ENCODE results near the gene TLE4. TPM values are rescaled to one million over a fixed set of nuclear protein-coding genes. Genes with fewer than 3 reads are reported as not detected.
"Not testable (repeated sequence)": the region's sequence is repeated elsewhere in the genome, so short reads cannot be mapped to it uniquely, and the experiment has no call there.

Gene TLE4
- total RNA-seq (100 to 1,000 TPM; 101 to 110 TPM), polyA plus RNA-seq (10 to 100 TPM; 25.3 to 37.8 (median 35.6) TPM), total RNA-seq (38.6 to 136 (median 109) reads per million in 6 experiments)

DNA sequence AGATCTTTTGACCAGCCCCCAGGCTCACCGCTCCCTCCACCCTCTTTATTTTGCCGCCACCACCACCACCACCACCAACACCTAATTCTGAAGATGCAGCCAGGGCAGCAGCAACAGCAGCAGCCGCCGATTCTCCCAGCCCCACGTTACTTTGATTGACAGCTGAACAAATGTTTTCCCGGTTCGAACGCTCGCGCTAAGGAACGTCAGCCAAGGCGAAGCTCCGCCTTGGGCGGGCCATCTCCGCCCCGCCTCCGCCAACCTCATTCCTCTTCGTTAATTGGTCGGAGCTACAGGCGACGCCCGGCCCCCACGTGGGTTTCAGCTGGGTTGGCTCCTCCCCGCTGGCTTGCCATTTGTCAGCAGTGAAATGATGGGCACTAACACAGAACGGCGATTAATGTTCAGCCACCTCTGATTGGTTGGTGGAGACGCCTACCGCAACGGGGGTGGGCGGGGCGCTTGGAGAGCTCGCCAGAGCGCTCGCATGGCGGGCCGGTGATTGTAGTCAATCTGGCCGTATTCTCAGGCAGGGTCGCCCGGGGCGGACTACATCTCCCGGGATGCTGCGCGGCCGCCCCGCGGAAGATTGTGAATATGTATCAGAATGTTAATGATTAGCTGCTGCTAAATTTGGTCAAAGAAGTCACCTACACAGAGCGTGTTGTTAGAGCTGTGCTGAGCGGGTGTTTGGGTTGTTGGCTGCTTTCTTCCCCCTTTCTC is at the start of gene TLE4:
TSS of gene TLE4 (plus strand) at position 657 of the 723 bp plus-strand sequence. CDS start 826 bp downstream, outside the sequence.
- H3K9me3 Mint-ChIP-seq = no peaks in the 10 kb centered on the region

DNA sequence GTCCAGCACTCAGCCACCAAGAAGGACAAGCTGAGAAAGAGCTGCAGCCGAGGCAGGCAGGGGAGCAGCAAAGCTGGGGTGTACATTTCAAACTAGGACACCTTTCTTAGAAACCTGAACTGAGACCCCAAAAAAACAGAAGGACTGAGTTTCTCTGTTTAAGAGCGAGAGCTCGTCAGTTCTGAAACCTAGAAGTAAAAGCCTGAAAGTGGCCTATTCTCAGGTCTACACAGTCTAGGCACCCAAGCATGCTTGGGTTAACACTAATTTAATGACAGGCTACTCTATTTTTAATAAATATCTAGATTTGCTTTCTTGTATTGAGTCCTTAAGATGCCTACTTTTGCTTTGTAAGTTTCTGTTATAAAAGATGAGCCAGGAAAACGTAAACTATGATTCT is 49.0 kb upstream of the TLE4 start:
- Mint-ChIP-seq H3K27me3 (no peaks in the 10 kb centered on the region), H3K4me3 (no peak overlapping the region), H3K27ac (no peak overlapping the region), H3K36me3 (peaks cover 0 to 12% (median 5%) of the 10 kb centered on the region in 3 donors), H3K4me1 (no peaks in the 10 kb centered on the region), H3K9me3 (peaks cover 0 to 12% (median 0%) of the 10 kb centered on the region in 9 donors)
- POLR2A ChIA-PET = no interaction called here
- DNase-seq (no peak), ATAC-seq (no peak)

More for the DNA sequence above, at the start of gene TLE4:
- Mint-ChIP-seq H3K27ac (peak within 1 kb of the TSS in 7 of 10 donors; percentile 49 to 98 (median 91)), H3K27me3 (peaks cover 0 to 3% (median 0%) of the 10 kb centered on the region in 5 donors), H3K4me3 (peak within 1 kb of the TSS in 8 of 10 donors; percentile 28 to 93 (median 86)), H3K4me1 (peaks cover 20 to 37% (median 29%) of the 10 kb centered on the region in 4 donors), H3K36me3 (peaks cover 0 to 19% (median 0%) of the 10 kb centered on the region in 3 donors)
- peak; percentile 96 to 100 (median 100) for DNase-seq
- POLR2A ChIA-PET = interaction anchor here (0.5 to 2.6 kb wide), 28 partner anchors 10 to 1442 kb away, joined by 3 to 75 read pairs (median 4); no protein-coding TSS in a partner anchor
- peak; percentile 80 to 84 for ATAC-seq

DNA sequence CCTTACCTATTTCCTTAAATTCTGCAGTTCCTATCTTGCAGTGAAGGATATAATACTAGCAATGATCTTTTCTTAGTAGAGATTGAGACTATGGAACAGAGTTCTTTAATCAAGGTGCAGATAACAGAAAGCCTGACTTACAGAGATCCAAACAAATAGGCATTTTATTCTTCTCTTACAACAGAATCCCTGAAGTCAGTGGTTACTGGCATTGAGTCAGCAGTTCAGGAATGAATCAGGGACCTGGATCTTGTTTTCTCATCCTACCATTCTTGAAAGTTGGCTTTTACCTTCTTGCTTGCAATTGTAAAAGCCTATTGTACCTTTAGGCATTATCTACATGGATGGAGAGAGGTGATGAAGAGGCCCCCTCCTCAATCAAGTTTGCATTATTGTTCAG is 47.5 kb upstream of the TLE4 start:
- H3K4me1 Mint-ChIP-seq = no peaks in the 10 kb centered on the region
- POLR2A ChIA-PET = no interaction called here
- no peak for DNase-seq

DNA sequence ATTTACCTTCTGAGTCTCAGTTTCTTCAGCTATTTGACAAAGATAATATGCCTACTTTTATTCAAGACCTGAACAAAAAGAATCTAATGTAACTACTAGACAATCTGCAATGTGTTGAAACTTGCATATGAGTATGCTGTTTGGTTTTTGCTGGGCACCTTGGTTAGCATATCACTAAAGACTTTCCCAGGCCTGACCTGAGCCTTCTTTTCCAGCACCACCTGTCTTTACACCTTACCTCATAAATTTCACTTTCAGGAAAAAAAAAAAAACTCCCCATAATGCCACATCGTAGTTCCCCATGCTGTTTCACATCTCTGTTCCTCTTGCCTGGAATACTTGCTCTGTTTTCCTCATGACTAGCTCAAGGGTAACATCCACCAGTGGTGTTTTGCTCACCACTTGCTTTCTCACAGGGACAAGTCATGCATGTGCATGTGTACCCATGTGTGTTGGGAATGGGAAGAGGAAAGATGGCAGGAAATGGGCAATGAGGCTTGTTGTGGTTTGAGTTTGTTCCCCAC is 45.6 kb upstream of the TLE4 start:
- no peak overlapping the region for H3K27ac Mint-ChIP-seq
- no peaks in the 10 kb centered on the region for H3K27me3 Mint-ChIP-seq
- DNase-seq = no peak
- no peaks in the 10 kb centered on the region for H3K4me1 Mint-ChIP-seq
- no peak for ATAC-seq
- peaks cover 0 to 12% (median 5%) of the 10 kb centered on the region in 3 donors for H3K36me3 Mint-ChIP-seq
- H3K9me3 Mint-ChIP-seq = peaks cover 0 to 12% (median 0%) of the 10 kb centered on the region in 9 donors
- no peak overlapping the region for H3K4me3 Mint-ChIP-seq
- POLR2A ChIA-PET = no interaction called here

More for the DNA sequence above, 47.5 kb upstream of the TLE4 start:
- no peak overlapping the region for H3K27ac Mint-ChIP-seq
- no peaks in the 10 kb centered on the region for H3K27me3 Mint-ChIP-seq
- H3K36me3 Mint-ChIP-seq = peaks cover 0 to 12% (median 5%) of the 10 kb centered on the region in 3 donors
- no peak for ATAC-seq
- peaks cover 0 to 12% (median 0%) of the 10 kb centered on the region in 9 donors for H3K9me3 Mint-ChIP-seq
- H3K4me3 Mint-ChIP-seq = no peak overlapping the region

DNA sequence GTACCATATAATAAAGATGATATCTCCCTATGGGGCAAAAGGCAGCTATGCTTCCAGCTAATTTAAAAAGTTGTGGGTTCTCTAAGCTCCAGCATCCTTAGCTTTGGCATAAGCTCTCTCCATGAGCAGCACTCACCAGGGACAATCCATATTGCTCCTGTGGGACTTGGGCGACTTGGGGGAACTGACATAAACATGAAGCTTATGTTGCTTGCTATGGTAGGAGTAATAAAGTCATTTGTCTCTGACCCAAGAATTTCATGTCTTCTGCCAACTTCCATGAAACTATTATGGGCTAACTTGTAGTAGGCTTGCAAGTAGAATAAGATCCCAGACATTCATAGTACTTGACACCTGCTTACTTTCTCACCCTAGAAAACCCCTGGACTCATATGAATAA is 36.2 kb upstream of the TLE4 start:
- H3K4me1 Mint-ChIP-seq = no peaks in the 10 kb centered on the region
- POLR2A ChIA-PET = no interaction called here
- H3K27me3 Mint-ChIP-seq = peaks cover 0 to 3% (median 1%) of the 10 kb centered on the region in 5 donors
- DNase-seq (no peak), ATAC-seq (no peak)
- peaks cover 0 to 23% (median 6%) of the 10 kb centered on the region in 9 donors for H3K9me3 Mint-ChIP-seq
- peaks cover 0 to 20% (median 7%) of the 10 kb centered on the region in 3 donors for H3K36me3 Mint-ChIP-seq
- H3K27ac Mint-ChIP-seq = no peak overlapping the region
- no peak overlapping the region for H3K4me3 Mint-ChIP-seq

DNA sequence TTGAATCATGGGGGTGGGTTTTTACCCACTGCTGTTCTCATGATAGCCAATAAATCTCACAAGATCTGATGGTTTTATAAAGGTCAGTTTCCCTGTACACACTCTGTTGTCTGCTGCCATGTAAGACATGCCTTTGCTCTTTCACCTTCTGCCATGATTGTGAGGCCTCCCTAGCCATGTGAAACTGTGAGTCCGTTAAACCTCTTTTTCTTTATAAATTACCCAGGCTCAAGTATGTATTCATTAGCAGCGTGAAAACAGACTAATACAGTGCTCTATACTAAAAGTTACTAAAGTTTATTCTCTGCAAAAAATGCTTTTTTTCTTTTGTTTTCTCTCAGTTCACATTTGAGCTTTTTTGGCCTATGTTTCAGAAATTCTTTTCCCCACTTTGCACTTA is 33.9 kb upstream of the TLE4 start:
- H3K4me3 Mint-ChIP-seq = no peak overlapping the region
- peaks cover 1 to 4% (median 2%) of the 10 kb centered on the region in 4 donors for H3K4me1 Mint-ChIP-seq
- ATAC-seq (no peak), DNase-seq (no peak)
- POLR2A ChIA-PET = no interaction called here
- peaks cover 0 to 20% (median 7%) of the 10 kb centered on the region in 3 donors for H3K36me3 Mint-ChIP-seq
- peaks cover 0 to 2% (median 0%) of the 10 kb centered on the region in 5 donors for H3K27me3 Mint-ChIP-seq
- H3K27ac Mint-ChIP-seq = no peak overlapping the region
- peaks cover 0 to 23% (median 6%) of the 10 kb centered on the region in 9 donors for H3K9me3 Mint-ChIP-seq

DNA sequence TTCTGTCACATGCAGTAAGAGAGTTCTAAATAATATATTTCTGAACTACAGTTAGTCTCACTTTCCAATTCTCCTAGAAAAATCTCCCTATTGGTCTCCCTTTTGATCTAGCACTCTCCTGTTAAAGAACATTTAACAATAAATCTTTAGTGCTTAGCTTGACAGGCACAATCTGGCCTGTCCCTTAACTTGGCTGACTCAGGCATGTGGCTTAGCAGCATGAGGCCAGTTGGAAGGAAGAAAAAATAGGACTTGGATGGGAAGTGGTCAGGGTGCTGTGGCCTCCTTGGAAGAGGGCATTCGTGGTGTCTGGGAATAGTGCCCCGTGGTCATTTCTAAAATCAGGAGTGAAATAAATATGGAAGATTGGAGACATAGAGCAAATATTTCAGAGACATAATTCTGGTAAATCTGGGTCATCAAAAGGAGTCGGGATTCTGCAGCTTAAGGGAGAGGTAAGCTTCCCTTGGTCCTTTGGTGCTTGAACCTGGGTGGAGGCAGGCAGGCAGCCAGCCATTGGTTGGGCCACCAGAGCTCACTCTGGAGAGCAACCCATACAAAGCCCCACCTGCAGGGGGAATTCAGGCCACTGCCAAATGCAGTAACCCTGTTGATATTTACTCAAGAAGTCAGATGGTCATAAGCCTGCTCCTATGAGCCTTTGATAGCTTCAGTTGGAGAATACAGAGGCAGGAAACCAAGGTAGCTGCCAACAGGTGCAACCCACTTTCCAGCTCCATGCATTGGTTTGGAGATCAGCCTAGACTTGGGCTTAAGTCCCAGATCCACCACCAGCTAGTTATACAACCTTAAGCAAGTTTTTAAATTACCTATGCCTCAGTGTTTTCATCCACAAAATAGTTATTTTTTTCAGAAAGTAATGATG is 28.8 kb upstream of the TLE4 start:
- Mint-ChIP-seq H3K27ac (peak overlapping the region in 4 of 10 donors; percentile 9 to 91 (median 68)), H3K4me1 (peaks cover 13 to 27% (median 24%) of the 10 kb centered on the region in 4 donors), H3K36me3 (peaks cover 0 to 16% (median 11%) of the 10 kb centered on the region in 3 donors), H3K9me3 (peaks cover 5 to 21% (median 14%) of the 10 kb centered on the region in 9 donors), H3K4me3 (peak overlapping the region in 1 of 10 donors; percentile 30), H3K27me3 (peaks cover 0 to 2% (median 0%) of the 10 kb centered on the region in 5 donors)
- DNase-seq (no peak), ATAC-seq (no peak)
- POLR2A ChIA-PET = no interaction called here

DNA sequence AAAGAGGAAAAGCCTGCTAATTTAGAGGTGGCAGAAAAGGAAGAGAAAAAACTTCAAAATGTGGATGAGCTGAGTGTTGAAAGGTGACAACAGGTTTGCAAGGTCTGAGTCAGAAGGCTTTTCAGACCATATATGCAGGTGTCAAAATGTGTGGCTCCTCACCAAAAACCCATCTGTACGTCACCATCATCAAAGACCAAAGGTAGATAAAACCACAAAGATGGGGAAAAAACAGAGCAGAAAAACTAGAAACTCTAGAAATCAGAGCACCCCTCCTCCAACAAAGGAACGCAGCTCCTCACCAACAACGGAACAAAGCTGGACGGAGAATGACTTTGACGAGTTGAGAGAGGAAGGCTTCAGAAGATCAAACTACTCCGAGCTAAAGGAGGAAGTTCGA is 27.4 kb upstream of the TLE4 start:
- H3K4me1 Mint-ChIP-seq = peaks cover 13 to 27% (median 24%) of the 10 kb centered on the region in 4 donors

DNA sequence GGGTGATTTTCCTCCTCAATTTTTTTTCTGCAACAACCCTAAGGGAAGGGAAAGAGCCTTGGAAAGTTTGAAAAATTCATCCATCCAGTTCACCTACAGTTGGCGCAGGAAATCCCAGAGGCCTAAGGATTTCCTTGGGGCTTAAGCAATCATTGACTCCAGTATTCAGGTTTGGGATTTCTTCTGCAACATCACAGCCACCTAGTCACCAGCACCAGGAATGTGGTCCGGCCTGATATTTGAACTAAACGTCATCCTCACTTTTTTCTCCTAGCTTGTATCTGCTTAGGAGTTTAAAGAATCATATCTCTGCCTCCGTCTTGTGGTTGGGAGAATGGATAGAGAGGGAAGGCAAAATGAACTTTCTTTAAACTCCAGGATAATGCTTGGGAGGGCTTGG is 20.2 kb upstream of the TLE4 start:
- peaks cover 0 to 7% (median 0%) of the 10 kb centered on the region in 3 donors for H3K36me3 Mint-ChIP-seq
- DNase-seq (no peak), ATAC-seq (no peak)
- no peak overlapping the region for H3K4me3 Mint-ChIP-seq
- POLR2A ChIA-PET = no interaction called here
- peak overlapping the region in 1 of 10 donors; percentile 35 for H3K27ac Mint-ChIP-seq
- H3K27me3 Mint-ChIP-seq = no peaks in the 10 kb centered on the region
- H3K4me1 Mint-ChIP-seq = no peaks in the 10 kb centered on the region
- H3K9me3 Mint-ChIP-seq = peaks cover 0 to 16% (median 6%) of the 10 kb centered on the region in 9 donors

More for the DNA sequence above, 27.4 kb upstream of the TLE4 start:
- peak overlapping the region; percentile 43 to 91 (median 82) for H3K27ac Mint-ChIP-seq
- peaks cover 3 to 21% (median 14%) of the 10 kb centered on the region in 9 donors for H3K9me3 Mint-ChIP-seq
- peak overlapping the region; percentile 7 to 77 (median 52) for H3K4me3 Mint-ChIP-seq
- ATAC-seq (peak; percentile 99 to 100), DNase-seq (peak in 9 of 10 donors; percentile 2 to 85 (median 67))
- POLR2A ChIA-PET = interaction anchor here (0.6 to 1.2 kb wide), 3 partner anchors 10 to 78 kb away, joined by 3 to 12 read pairs (median 3); partner anchors contain the start of gene TLE4
- H3K36me3 Mint-ChIP-seq = peaks cover 0 to 14% (median 8%) of the 10 kb centered on the region in 3 donors
- H3K27me3 Mint-ChIP-seq = not testable (repeated sequence)

DNA sequence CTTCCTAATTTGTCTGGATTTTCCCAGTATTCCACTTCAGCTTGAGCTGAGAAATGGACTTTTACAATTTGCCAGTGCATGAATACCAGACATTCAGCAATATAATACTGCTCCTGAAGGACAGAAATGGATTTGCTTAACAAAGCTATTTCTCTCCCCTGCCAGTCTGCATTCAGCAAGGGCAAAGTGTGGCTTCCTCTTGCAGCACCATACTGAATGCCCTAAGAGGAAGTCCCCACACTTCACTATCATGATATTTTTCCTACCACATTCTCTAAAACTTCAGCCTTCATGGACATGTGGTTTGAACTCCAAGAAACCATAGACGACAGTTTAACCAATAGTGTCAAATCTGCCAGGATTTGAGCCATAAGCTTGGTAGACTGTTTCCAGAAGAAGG is 19.8 kb upstream of the TLE4 start:
- ATAC-seq (no peak), DNase-seq (no peak)
- H3K27ac Mint-ChIP-seq = no peak overlapping the region
- no peaks in the 10 kb centered on the region for H3K4me1 Mint-ChIP-seq
- no peaks in the 10 kb centered on the region for H3K27me3 Mint-ChIP-seq
- no peak overlapping the region for H3K4me3 Mint-ChIP-seq
- POLR2A ChIA-PET = no interaction called here
- peaks cover 0 to 5% (median 0%) of the 10 kb centered on the region in 3 donors for H3K36me3 Mint-ChIP-seq
- peaks cover 0 to 12% (median 3%) of the 10 kb centered on the region in 9 donors for H3K9me3 Mint-ChIP-seq

DNA sequence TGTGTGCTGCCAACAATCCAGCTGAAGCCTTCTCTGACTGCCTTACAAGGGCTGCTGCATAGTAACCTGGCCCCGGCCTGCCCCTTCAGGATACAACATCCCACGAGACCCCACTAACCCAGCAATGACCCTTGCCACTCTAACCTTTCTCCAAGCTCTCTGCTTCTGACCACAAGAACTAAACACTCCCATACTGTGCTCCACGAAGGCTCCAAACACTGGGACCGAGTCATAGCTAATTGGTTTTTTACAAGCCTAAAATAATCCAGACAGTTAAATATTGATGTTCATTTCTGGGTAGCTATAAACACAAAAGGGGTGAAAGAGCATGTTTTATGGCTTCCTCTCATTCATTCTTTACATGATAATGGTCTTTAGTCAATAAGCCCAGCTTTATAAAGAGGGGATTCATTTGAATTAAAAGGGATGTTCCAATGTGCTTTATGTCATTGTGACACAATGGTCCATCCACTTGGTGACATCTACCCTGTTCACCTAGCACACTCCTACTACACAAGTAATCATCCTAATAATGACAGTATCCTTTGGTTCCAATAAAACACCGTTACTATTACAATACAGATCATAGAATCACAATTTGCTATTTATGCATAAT is 16.2 kb upstream of the TLE4 start:
- POLR2A ChIA-PET = no interaction called here
- Mint-ChIP-seq H3K4me3 (no peak overlapping the region), H3K9me3 (peaks cover 0 to 5% (median 0%) of the 10 kb centered on the region in 9 donors), H3K4me1 (peaks cover 0 to 2% (median 0%) of the 10 kb centered on the region in 4 donors), H3K27ac (no peak overlapping the region), H3K27me3 (no peaks in the 10 kb centered on the region), H3K36me3 (peaks cover 0 to 3% (median 0%) of the 10 kb centered on the region in 3 donors)
- ATAC-seq (no peak), DNase-seq (no peak)

All from naive thymus-derived CD8-positive, alpha-beta T cell (primary cell).